HepG2 (cell line): ENCODE measurements around the gene C1orf50. TPM values are rescaled to one million over a fixed set of nuclear protein-coding genes. Genes with fewer than 3 reads are reported as not detected.

Source experiments
- DR1 ChIP-seq: sonication (generic); formaldehyde crosslinking; IDR thresholded peaks from 2 replicates; pipeline ENCODE4 v1.8.0; 2021; ENCODE audit warnings: mild to moderate bottlenecking, missing genetic modification reagents, inconsistent platforms
- XRCC5 ChIP-seq: fragments of 200-400 bp; formaldehyde crosslinking; optimal IDR thresholded peaks from 2 replicates; pipeline ENCODE3; 2017; ENCODE audit warnings: mild to moderate bottlenecking, low read length
- ZBTB38 ChIP-seq: sonication (generic); formaldehyde crosslinking; IDR thresholded peaks from 2 replicates; pipeline ENCODE4 v1.5.1; 2020; ENCODE audit warnings: mild to moderate bottlenecking, missing genetic modification reagents
- ZNF317 ChIP-seq: sonication (generic); formaldehyde crosslinking; IDR thresholded peaks from 2 replicates; pipeline ENCODE4 v1.5.0; 2020; ENCODE audit warnings: mild to moderate bottlenecking, missing genetic modification reagents
- ZSCAN31 ChIP-seq: sonication (generic); formaldehyde crosslinking; IDR thresholded peaks from 2 replicates; pipeline ENCODE4 v1.5.0; 2020; ENCODE audit warnings: low read depth, mild to moderate bottlenecking, missing genetic modification reagents
- polyA plus RNA-seq, 8 experiments: library from polyadenylated mRNA; depleted of rRNA in 3 of 8; stranded (reverse) in 7 of 8; unstranded in 1 of 8; fragments of >200 nt; fragmentation: Illumina TruSeq in 4 of 8; extraction: Trizol in 4 of 8; gene quantifications; 2 replicates each; pipeline versions ENCODE4 v1.2.1 to v1.2.3, GENCODE V29; 2011 to 2016; ENCODE audit warnings: low read depth in 4 of 8, missing spikeins in 1 of 8, mixed read lengths in 1 of 8; ENCODE audit not compliant: insufficient read depth in 1 of 8
- total RNA-seq, 5 experiments: library from RNA; depleted of rRNA; stranded (reverse); fragments of >200 nt; fragmentation: Illumina TruSeq; extraction: Trizol; gene quantifications; 2 replicates each; pipeline ENCODE4 v1.2.3, GENCODE V29; 2016; ENCODE audit warnings: low read depth in 1 of 5
- TF ChIP-seq, protein P1 (sequence below): sonication (generic); formaldehyde crosslinking; IDR thresholded peaks from 2 replicates; pipeline ENCODE4 v1.8.1; 2022; ENCODE audit warnings: mild to moderate bottlenecking, missing genetic modification reagents
- TF ChIP-seq, protein P2 (sequence below): sonication (generic); formaldehyde crosslinking; IDR thresholded peaks from 2 replicates; pipeline ENCODE4 v1.5.1; 2020; ENCODE audit warnings: mild to moderate bottlenecking, missing genetic modification reagents, borderline replicate concordance
- TF ChIP-seq, protein P3 (sequence below): sonication (generic); formaldehyde crosslinking; IDR thresholded peaks from 2 replicates; pipeline ENCODE4 v1.4.0; 2020; ENCODE audit warnings: missing genetic modification reagents
- TF ChIP-seq, protein P4 (sequence below): sonication (generic); formaldehyde crosslinking; IDR thresholded peaks from 2 replicates; pipeline ENCODE4 v1.5.1; 2020; ENCODE audit warnings: mild to moderate bottlenecking, missing genetic modification reagents, moderate library complexity

C1orf50 gene
- total and polyA plus RNA-seq, 2 of the 13 experiments (the other 11 are each of a cell fraction or from before 2014, with no cell fraction given): 4.3 to 4.8 TPM

DNA sequence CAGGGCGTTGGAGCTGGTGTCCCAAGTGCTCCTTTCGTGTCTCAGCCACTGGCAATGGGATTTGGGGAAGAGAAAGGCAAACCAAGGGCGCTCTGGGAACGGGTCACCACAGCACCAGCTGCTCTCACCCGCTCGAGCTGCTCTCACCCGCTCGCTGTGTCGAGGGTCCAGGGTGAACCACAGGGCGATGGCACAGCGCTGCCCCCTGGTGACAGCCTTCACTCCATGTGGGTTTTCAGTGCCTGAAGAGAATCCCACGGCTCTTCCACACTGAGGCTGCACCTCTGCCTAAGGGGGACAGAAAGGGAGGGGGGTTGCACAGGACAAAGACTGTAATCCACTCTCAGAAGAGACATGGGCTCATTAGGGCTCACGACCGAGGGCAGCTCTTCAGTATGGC lies 19.9 kb upstream of the C1orf50 start (continued):
- TF ChIP-seq ZSCAN31 (0 out of 2 replicates have a peak, but pooled peaks have one; percentile 23), DR1 (CRISPR knock-in tag) (no peak), ZBTB38 (CRISPR knock-in tag) (peak; percentile 98), ZNF317 (CRISPR knock-in tag) (no peak), XRCC5 (peak; percentile 37)
- TF ChIP-seq, protein P1, sequence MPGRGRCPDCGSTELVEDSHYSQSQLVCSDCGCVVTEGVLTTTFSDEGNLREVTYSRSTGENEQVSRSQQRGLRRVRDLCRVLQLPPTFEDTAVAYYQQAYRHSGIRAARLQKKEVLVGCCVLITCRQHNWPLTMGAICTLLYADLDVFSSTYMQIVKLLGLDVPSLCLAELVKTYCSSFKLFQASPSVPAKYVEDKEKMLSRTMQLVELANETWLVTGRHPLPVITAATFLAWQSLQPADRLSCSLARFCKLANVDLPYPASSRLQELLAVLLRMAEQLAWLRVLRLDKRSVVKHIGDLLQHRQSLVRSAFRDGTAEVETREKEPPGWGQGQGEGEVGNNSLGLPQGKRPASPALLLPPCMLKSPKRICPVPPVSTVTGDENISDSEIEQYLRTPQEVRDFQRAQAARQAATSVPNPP (CRISPR knock-in tag): no peak
- TF ChIP-seq, protein P2, sequence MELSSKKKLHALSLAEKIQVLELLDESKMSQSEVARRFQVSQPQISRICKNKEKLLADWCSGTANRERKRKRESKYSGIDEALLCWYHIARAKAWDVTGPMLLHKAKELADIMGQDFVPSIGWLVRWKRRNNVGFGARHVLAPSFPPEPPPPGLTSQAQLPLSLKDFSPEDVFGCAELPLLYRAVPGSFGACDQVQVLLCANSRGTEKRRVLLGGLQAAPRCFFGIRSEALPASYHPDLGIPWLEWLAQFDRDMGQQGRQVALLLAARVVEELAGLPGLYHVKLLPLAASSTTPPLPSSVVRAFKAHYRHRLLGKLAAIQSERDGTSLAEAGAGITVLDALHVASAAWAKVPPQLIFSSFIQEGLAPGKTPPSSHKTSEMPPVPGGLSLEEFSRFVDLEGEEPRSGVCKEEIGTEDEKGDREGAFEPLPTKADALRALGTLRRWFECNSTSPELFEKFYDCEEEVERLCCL: no peak
- TF ChIP-seq, protein P3, sequence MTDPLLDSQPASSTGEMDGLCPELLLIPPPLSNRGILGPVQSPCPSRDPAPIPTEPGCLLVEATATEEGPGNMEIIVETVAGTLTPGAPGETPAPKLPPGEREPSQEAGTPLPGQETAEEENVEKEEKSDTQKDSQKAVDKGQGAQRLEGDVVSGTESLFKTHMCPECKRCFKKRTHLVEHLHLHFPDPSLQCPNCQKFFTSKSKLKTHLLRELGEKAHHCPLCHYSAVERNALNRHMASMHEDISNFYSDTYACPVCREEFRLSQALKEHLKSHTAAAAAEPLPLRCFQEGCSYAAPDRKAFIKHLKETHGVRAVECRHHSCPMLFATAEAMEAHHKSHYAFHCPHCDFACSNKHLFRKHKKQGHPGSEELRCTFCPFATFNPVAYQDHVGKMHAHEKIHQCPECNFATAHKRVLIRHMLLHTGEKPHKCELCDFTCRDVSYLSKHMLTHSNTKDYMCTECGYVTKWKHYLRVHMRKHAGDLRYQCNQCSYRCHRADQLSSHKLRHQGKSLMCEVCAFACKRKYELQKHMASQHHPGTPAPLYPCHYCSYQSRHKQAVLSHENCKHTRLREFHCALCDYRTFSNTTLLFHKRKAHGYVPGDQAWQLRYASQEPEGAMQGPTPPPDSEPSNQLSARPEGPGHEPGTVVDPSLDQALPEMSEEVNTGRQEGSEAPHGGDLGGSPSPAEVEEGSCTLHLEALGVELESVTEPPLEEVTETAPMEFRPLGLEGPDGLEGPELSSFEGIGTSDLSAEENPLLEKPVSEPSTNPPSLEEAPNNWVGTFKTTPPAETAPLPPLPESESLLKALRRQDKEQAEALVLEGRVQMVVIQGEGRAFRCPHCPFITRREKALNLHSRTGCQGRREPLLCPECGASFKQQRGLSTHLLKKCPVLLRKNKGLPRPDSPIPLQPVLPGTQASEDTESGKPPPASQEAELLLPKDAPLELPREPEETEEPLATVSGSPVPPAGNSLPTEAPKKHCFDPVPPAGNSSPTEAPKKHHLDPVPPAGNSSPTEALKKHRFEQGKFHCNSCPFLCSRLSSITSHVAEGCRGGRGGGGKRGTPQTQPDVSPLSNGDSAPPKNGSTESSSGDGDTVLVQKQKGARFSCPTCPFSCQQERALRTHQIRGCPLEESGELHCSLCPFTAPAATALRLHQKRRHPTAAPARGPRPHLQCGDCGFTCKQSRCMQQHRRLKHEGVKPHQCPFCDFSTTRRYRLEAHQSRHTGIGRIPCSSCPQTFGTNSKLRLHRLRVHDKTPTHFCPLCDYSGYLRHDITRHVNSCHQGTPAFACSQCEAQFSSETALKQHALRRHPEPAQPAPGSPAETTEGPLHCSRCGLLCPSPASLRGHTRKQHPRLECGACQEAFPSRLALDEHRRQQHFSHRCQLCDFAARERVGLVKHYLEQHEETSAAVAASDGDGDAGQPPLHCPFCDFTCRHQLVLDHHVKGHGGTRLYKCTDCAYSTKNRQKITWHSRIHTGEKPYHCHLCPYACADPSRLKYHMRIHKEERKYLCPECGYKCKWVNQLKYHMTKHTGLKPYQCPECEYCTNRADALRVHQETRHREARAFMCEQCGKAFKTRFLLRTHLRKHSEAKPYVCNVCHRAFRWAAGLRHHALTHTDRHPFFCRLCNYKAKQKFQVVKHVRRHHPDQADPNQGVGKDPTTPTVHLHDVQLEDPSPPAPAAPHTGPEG (CRISPR knock-in tag): no peak
- TF ChIP-seq, protein P4, sequence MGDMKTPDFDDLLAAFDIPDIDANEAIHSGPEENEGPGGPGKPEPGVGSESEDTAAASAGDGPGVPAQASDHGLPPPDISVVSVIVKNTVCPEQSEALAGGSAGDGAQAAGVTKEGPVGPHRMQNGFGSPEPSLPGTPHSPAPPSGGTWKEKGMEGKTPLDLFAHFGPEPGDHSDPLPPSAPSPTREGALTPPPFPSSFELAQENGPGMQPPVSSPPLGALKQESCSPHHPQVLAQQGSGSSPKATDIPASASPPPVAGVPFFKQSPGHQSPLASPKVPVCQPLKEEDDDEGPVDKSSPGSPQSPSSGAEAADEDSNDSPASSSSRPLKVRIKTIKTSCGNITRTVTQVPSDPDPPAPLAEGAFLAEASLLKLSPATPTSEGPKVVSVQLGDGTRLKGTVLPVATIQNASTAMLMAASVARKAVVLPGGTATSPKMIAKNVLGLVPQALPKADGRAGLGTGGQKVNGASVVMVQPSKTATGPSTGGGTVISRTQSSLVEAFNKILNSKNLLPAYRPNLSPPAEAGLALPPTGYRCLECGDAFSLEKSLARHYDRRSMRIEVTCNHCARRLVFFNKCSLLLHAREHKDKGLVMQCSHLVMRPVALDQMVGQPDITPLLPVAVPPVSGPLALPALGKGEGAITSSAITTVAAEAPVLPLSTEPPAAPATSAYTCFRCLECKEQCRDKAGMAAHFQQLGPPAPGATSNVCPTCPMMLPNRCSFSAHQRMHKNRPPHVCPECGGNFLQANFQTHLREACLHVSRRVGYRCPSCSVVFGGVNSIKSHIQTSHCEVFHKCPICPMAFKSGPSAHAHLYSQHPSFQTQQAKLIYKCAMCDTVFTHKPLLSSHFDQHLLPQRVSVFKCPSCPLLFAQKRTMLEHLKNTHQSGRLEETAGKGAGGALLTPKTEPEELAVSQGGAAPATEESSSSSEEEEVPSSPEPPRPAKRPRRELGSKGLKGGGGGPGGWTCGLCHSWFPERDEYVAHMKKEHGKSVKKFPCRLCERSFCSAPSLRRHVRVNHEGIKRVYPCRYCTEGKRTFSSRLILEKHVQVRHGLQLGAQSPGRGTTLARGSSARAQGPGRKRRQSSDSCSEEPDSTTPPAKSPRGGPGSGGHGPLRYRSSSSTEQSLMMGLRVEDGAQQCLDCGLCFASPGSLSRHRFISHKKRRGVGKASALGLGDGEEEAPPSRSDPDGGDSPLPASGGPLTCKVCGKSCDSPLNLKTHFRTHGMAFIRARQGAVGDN: peak; percentile 44
